ENCODE data around the gene IVD.

Gene IVD

GRCh38 chr15:40379374-40379773, 26.2 kb upstream of the IVD start:
- no peak for DNase-seq

GRCh38 chr15:40379853-40380252, 25.7 kb upstream of the IVD start:
- no peak for DNase-seq

- no peak for DNase-seq
These were observed 25.0 kb upstream of the IVD start for GRCh38 chr15:40380636-40381035.

GRCh38 chr15:40381818-40382529, 23.6 kb upstream of the IVD start:
- no peak for DNase-seq

DNA sequence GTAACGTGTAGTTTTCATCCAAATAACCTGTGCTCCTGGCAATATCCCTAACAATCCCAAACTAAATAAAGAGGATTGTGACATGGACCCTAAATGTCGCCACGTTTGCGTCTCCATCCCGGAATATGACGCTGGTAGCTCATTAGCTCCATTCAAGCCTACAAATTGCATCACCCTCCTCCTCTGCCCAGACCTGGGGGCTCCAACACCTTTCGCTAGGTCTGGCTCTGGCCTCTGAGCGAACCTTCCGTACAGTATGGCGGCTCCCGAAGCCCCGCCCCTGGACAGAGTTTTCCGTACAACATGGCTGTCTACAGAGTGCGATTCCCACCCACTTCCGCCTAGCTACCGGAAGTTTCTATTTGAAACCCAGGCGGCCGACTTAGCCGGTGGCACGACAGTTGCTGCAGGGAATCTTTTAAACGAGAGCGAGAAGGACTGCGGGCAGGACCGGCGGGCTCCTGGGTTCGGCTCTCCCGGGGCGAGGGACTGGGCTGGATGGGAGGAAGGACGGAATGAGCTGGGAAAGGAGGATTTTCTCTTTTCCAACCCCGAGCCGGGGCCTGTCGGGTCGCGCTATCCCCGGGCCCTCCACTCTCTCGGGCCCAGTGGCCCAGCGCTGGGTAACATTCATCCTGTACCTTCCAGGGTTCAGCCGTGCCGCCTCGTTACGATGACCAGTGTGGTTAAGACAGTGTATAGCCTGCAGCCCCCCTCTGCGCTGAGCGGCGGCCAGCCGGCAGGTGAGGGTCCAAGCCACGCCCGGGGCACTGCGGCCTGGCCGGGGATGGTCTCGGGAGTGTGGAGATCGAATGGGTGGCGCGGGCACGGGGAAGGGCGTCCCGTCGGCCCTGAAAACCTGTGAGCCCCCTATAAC, 22.8 kb upstream of the IVD start, which contains the start of gene KNSTRN:
TSS of gene KNSTRN (plus strand) at position 142 of the 877 bp plus-strand sequence. CDS start at position 257, 115 bp downstream.
- DNase-seq, result peak; percentile 97

GRCh38 chr15:40386480-40386879, 19.1 kb upstream of the IVD start:
- DNase-seq, result no peak

DNA sequence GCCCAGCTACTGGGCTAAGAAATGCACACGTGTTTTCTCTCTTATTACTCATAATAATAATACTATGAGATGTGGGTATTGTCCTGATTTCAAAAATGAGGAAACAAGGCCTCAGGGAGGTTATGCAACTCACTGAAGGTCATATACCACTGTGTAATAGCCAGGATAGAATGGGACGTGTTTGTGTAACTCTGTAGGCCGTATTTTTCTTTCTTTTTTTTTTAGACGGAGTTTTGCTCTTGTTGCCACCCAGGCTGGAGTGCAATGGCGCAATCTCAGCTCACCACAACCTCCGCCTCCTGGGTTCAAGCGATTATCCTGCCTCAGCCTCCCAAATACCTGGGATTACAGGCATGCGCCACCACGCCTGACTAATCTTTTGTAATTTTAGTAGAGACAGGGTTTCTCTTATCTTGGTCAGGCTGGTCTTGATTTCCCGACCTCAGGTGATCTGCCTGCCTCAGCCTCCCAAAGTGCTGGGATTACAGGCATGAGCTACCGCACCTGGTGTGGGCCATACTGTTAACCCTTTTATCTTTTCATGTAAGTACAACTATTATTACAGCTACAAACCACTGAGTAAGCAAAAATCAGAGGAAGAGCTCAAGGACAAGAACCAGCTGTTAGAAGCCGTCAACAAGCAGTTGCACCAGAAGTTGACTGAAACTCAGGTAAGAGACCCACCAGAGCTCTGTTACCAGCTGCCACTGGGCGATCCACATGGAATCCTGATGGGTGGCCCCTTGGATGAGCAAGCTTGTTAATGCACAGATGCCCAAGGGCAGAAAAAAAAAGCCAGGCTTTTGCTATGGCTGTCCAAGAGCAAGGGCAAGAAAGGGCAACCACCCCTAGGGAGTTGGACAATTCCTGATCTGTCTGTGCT, 16.4 kb upstream of the IVD start:
- no peak for DNase-seq

- no peak for DNase-seq
These were observed 15.6 kb upstream of the IVD start for GRCh38 chr15:40389824-40390595.

DNA sequence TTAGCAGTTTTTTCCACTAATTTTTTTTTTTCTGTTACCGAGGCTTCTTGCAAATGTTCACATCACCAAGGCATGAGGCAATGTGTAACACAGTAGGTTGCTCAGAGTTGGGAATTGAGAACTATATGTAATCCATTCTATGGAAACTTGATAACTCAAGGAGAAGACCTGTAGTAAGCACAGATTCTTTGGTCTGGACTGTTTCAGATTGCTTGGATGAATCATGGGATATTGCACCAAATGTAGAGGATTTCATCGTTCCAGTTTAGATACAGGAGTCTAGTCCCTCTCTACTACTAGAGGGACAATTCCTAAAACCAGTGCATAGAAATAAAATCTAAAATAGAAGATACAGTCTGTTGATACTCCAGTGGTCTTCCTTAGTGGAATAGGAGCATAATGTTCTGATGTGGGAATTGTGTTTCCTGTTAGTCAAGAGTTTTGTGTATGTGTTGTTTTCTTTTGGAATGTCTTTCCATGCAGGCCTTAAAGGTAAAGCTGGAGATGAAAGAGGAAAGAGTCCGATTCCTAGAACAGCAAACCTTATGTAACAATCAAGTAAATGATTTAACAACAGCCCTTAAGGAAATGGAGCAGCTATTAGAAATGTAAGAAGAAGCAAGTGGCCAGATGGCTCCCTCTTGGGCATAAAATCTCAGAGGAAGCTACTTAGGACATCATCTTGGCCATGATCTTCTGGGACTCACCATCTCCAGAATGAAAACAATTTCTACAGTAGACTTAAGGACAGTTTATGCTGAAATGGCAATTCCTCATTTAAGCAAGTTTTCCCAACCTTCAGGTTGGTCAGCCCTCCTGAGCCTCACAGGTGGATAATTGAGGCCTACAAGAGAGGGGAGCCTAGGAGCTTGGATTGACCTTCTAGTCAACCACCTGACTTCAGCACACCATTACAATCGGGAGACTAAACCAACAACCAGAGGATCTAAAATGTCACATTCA, 12.3 kb upstream of the IVD start:
- no peak for DNase-seq

GRCh38 chr15:40397688-40398412, 7.7 kb upstream of the IVD start:
- no peak for DNase-seq

DNA sequence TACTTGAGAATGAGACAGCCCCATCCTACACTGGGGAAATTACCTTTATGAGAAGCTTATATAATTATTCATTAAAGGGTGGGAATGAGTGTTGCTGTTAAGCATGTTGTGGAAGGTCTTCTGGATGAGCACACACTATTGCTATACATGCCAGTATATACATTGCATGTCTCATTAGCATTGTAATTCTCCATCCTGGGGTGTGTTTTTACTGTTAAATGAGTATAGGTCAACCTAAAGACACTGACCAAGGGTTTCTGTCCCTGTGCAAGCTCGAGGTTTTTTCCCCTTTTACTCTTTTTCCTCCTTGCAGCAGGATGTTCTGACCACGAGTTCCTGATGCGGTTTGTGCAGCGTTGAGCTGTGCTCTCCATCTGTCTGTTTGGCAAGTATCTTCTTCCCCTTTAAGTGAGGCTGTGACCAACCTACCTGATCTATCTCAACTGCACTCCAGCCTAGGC, 7.2 kb upstream of the IVD start:
- DNase-seq, result peak; percentile 18

DNA sequence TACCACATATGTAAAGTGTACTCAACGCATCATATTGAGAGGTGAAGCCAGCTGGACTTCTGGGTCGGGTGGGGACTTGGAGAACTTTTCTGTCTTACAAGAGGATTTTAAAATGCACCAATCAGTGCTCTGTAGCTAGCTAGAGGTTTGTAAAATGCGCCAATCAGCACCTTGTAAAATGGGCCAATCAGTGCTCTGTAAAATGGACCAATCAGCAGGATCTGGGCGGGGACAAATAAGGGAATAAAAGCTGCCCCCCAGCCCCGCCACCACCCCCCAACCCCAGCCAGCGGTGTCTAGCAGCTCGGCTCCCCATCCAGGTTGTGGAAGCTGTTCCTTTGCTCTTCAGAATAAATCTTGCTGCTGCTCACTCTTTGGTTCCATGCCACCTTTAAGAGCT, 6.2 kb upstream of the IVD start:
- DNase-seq, result no peak

DNA sequence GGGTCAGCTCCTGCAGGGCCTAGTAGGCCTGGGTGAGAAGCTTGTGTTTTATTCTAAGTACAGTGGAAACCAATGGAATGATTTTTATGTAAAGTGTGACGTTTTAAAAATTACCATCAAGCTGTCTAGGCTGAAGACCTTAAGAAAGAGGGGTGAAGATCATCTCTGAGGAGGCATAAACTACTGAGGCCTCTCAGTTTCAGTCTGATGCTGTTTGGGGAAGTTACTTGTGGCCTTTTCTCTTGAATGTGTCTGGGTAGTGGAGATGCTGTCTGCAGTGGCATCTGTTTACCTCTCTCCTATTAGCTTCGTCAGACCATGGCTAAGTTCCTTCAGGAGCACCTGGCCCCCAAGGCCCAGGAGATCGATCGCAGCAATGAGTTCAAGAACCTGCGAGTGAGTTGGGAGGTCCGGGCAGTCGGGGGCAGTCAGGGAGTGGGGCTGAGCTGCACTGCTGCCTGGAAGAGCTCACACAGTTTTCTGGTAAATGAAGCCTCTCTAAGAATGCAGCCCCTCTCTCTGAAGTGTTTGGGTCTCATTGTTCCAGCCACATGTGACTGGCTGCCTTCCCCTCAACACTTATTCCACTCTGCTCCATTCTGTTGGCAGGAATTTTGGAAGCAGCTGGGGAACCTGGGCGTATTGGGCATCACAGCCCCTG, 1.9 kb downstream of the IVD start:
- DNase-seq, result no peak

- no peak for DNase-seq
These were observed 3.8 kb downstream of the IVD start for GRCh38 chr15:40409366-40409765.

- DNase-seq, result no peak
These were observed 4.9 kb downstream of the IVD start for GRCh38 chr15:40410476-40410875.

- DNase-seq, result no peak
These were observed 6.6 kb downstream of the IVD start for GRCh38 chr15:40412095-40412759.

GRCh38 chr15:40413036-40413435, 7.4 kb downstream of the IVD start:
- DNase-seq, result no peak

DNA sequence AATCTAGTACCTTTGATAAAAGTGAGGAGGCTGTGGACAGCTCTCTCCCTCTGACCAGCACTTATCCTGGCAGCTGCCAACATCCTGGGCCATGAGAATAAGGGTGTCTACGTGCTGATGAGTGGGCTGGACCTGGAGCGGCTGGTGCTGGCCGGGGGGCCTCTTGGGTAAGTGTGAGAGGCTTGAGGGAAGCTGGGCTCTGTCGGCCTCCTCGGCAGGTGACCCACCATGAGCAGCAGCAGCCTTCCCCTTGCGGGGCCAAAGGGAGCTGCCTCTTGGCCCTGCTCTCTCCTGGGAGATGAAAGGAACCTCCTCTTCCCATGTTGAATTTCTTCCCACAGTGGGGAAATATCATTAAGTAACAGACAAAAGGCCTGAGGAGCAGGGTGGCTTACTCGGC, 9.2 kb downstream of the IVD start:
- no peak for DNase-seq

- DNase-seq, result no peak
These were observed 9.6 kb downstream of the IVD start for GRCh38 chr15:40415226-40415625.
